ENCODE measurements around the gene IRF9.
"Not testable (repeated sequence)": the region's sequence is repeated elsewhere in the genome, so short reads cannot be mapped to it uniquely, and the experiment has no call there.

Gene IRF9

DNA sequence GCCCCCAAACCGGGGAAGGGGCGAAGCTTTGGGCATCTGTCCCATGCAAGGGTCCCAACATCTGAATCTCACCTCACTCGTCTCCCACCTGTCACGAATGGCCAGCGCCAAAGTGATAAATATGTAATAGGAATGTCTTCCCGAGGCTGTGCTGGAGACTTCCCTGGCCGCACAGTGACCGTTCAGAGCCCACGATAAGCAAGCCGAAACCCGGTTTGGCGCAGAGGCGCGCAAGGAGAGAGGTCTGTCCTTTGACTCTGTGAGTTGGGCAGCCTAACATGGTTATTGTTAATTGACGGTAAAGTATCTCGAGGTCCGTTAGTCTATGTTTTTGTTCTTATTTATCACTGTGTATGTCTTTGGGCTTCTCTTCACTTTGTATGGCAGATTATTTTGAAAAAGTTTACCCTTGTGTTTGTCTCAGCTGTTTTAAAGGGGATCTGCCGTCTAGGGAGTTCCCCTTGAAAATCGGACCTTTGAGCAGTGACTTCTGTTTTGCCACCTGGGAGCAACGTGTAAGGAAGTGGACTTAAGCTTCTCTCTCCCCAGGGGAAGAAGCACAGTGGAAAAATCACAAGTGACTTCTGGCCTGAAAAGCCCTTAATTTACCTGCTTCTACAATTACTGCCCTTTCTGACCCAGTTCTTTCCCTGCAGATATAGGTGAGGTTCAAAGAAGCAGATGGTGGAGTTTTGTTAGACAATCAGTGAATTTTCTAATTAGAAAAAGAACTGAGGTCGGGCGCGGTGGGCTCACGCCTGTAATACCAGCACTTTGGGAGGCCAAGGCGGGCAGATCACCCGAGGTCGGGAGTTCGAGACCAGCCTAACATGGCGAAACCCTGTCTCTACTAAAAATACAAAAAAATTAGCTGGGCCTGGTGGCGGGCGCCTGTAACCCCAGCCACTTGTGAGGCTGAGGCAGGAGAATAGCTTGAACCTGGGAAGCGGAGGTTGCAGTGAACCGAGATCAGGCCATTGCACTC is 35.3 kb downstream of the IRF9 start:
- H3K56ac ChIP-seq (ENCODE audit: low read length), result peak overlapping the region; percentile 97
- no peak overlapping the region for H2BK15ac ChIP-seq (replicated peaks; ENCODE audit: low read depth)
- no peaks in the 10 kb centered on the region for H3K79me2 ChIP-seq (ENCODE audit: control insufficient read depth, insufficient read depth, low read length)
- no CpG with 5 or more reads among the region's 33 CpGs for WGBS (ENCODE audit: extremely low coverage, insufficient coverage, low lambda C conversion rate)
- peak overlapping the region; percentile 96 for H3K9ac ChIP-seq (ENCODE audit: low read length)
- no peak overlapping the region for H2BK5ac ChIP-seq (ENCODE audit: low read length)
- peak overlapping the region; percentile 17 for H3K4ac ChIP-seq (ENCODE audit: low read depth, low read length)
- no peaks in the 10 kb centered on the region for H3K79me1 ChIP-seq (ENCODE audit: low read length)
- H3K36me3 ChIP-seq (ENCODE audit: control insufficient read depth, insufficient read depth, low read length), result peaks cover 4% of the 10 kb centered on the region
- peak overlapping the region; percentile 59 for H3K27ac ChIP-seq (ENCODE audit: low read depth, low read length)
- H4K5ac ChIP-seq (ENCODE audit: low read length), result no peak overlapping the region
- peak overlapping the region; percentile 37 for H3K4me2 ChIP-seq (ENCODE audit: low read length)
- H3K23ac ChIP-seq (ENCODE audit: low read length), result no peak overlapping the region
- no peak overlapping the region for H4K8ac ChIP-seq (ENCODE audit: low read depth, low read length)
- no peaks in the 10 kb centered on the region for H3K27me3 ChIP-seq (ENCODE audit: insufficient read depth, low read length, poor library complexity)
- H3K18ac ChIP-seq (ENCODE audit: low read length), result peak overlapping the region; percentile 19
- peak overlapping the region; percentile 79 for H3K4me3 ChIP-seq (ENCODE audit: low read length)
- peak; percentile 21 for DNase-seq
- no peak overlapping the region for H2BK120ac ChIP-seq (ENCODE audit: low read depth, low read length)
- H2AK5ac ChIP-seq (ENCODE audit: low read length), result no peak overlapping the region
- no peaks in the 10 kb centered on the region for H3K4me1 ChIP-seq (ENCODE audit: control insufficient read depth, low read depth, low read length)

DNA sequence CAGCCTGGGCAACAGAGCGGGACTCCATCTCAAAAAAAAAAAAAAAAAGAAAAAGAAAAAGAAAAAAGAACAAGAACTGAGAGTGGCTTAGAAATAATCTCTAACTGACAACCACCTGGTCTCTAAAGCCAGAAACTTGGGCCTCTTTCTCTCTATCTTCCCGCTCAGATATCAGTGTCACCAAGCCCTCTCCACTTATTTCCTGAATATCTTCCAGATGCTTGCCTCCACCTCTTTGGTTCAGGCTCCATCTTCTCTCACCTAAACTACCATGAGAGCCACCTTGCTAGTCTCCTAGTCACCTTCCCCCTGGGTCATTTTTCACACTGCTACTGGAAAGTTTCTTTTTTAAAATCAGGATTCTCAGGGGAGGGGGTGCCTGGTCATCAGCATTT is 36.0 kb downstream of the IRF9 start:
- Histone ChIP-seq H3K4me2 (ENCODE audit: low read length) (no peak overlapping the region), H3K79me1 (ENCODE audit: low read length) (no peaks in the 10 kb centered on the region), H3K9ac (ENCODE audit: low read length) (no peak overlapping the region), H2BK5ac (ENCODE audit: low read length) (no peak overlapping the region), H3K23ac (ENCODE audit: low read length) (no peak overlapping the region), H2BK120ac (ENCODE audit: low read depth, low read length) (no peak overlapping the region), H2BK15ac (replicated peaks; ENCODE audit: low read depth) (no peak overlapping the region), H3K27ac (ENCODE audit: low read depth, low read length) (no peak overlapping the region), H4K5ac (ENCODE audit: low read length) (no peak overlapping the region), H3K79me2 (ENCODE audit: control insufficient read depth, insufficient read depth, low read length) (no peaks in the 10 kb centered on the region), H3K4ac (ENCODE audit: low read depth, low read length) (no peak overlapping the region), H2AK5ac (ENCODE audit: low read length) (no peak overlapping the region), H3K4me1 (ENCODE audit: control insufficient read depth, low read depth, low read length) (no peaks in the 10 kb centered on the region), H4K8ac (ENCODE audit: low read depth, low read length) (no peak overlapping the region), H3K27me3 (ENCODE audit: insufficient read depth, low read length, poor library complexity) (no peaks in the 10 kb centered on the region), H3K18ac (ENCODE audit: low read length) (no peak overlapping the region), H3K4me3 (ENCODE audit: low read length) (no peak overlapping the region), H3K56ac (ENCODE audit: low read length) (peak overlapping the region; percentile 49), H3K36me3 (ENCODE audit: control insufficient read depth, insufficient read depth, low read length) (peaks cover 4% of the 10 kb centered on the region)
- DNase-seq, result no peak
- no CpG with 5 or more reads among the region's 2 CpGs for WGBS (ENCODE audit: extremely low coverage, insufficient coverage, low lambda C conversion rate)

DNA sequence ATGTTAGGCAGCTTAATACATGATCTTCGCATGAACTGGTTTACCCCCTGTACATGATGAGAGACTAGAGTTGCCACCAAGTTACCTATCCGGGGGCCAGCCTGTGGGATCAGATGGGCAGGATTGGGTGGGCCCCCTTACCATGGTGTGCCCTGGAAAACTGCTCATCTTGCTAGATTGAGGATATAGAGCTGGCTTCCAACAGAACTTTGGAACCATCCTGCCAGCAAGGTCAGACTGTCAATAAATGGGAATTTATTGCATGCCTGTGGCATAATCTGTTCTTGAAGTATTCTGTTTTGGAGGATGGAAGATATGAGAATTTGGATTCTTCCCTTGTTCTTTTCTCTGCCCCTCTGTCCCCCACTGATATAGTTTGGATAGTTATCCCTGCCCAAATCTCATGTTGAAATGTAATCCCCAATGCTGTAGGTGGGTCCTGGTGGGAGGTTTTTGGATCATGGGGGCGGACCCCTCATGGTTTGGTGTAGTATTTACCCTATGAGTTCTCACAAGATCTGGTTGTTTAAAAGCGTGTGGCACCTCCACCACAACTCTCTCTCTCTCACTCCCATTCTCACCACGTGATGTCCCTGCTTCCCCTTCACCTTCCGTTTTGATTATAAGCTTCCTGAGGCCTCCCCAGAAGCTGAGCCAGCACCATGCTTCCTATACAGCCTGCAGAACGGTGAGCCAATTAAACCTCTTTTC is 37.9 kb downstream of the IRF9 start:
- no peak overlapping the region for H3K4me3 ChIP-seq (ENCODE audit: low read length)
- H3K4ac ChIP-seq (ENCODE audit: low read depth, low read length), result no peak overlapping the region
- H3K79me1 ChIP-seq (ENCODE audit: low read length), result no peaks in the 10 kb centered on the region
- no peaks in the 10 kb centered on the region for H3K79me2 ChIP-seq (ENCODE audit: control insufficient read depth, insufficient read depth, low read length)
- no peak overlapping the region for H2AK5ac ChIP-seq (ENCODE audit: low read length)
- no peak overlapping the region for H2BK5ac ChIP-seq (ENCODE audit: low read length)
- no peak overlapping the region for H2BK15ac ChIP-seq (replicated peaks; ENCODE audit: low read depth)
- no peak for DNase-seq
- no peak overlapping the region for H3K4me2 ChIP-seq (ENCODE audit: low read length)
- H3K27me3 ChIP-seq (ENCODE audit: insufficient read depth, low read length, poor library complexity), result no peaks in the 10 kb centered on the region
- no peak overlapping the region for H3K9ac ChIP-seq (ENCODE audit: low read length)
- H3K27ac ChIP-seq (ENCODE audit: low read depth, low read length), result no peak overlapping the region
- H3K56ac ChIP-seq (ENCODE audit: low read length), result no peak overlapping the region
- H2BK120ac ChIP-seq (ENCODE audit: low read depth, low read length), result no peak overlapping the region
- no peak overlapping the region for H3K18ac ChIP-seq (ENCODE audit: low read length)
- H4K5ac ChIP-seq (ENCODE audit: low read length), result no peak overlapping the region
- H3K23ac ChIP-seq (ENCODE audit: low read length), result no peak overlapping the region
- H3K4me1 ChIP-seq (ENCODE audit: control insufficient read depth, low read depth, low read length), result no peaks in the 10 kb centered on the region
- WGBS (ENCODE audit: extremely low coverage, insufficient coverage, low lambda C conversion rate), result no CpG with 5 or more reads among the region's 7 CpGs
- H4K8ac ChIP-seq (ENCODE audit: low read depth, low read length), result no peak overlapping the region
- no peaks in the 10 kb centered on the region for H3K36me3 ChIP-seq (ENCODE audit: control insufficient read depth, insufficient read depth, low read length)

DNA sequence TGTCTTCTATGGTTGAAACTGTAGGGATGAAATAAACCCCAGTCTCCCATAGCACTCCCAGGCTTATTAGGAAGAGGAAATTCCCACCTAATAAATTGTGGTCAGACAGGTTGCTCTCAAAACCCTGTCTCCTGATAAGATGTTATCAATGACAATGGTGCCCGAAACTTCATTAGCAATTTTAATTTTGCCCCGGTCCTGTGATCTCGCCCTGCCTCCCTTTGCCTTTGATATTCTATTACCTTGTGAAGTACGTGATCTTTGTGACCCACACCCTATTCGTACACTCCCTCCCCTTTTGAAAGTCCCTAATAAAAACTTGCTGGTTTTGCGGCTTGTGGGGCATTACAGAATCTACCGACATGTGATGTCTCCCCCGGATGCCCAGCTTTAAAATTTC is 41.5 kb downstream of the IRF9 start:
- not testable (repeated sequence) for H3K56ac ChIP-seq (ENCODE audit: low read length); H3K27ac ChIP-seq (ENCODE audit: low read depth, low read length); H3K18ac ChIP-seq (ENCODE audit: low read length); H2BK120ac ChIP-seq (ENCODE audit: low read depth, low read length); H3K36me3 ChIP-seq (ENCODE audit: control insufficient read depth, insufficient read depth, low read length); H3K4ac ChIP-seq (ENCODE audit: low read depth, low read length); H3K4me3 ChIP-seq (ENCODE audit: low read length); H3K4me1 ChIP-seq (ENCODE audit: control insufficient read depth, low read depth, low read length); DNase-seq; H3K79me2 ChIP-seq (ENCODE audit: control insufficient read depth, insufficient read depth, low read length); H3K23ac ChIP-seq (ENCODE audit: low read length); H4K8ac ChIP-seq (ENCODE audit: low read depth, low read length); H2AK5ac ChIP-seq (ENCODE audit: low read length); H3K27me3 ChIP-seq (ENCODE audit: insufficient read depth, low read length, poor library complexity); H4K5ac ChIP-seq (ENCODE audit: low read length); H2BK15ac ChIP-seq (replicated peaks; ENCODE audit: low read depth); H3K9ac ChIP-seq (ENCODE audit: low read length); H3K4me2 ChIP-seq (ENCODE audit: low read length); H3K79me1 ChIP-seq (ENCODE audit: low read length); H2BK5ac ChIP-seq (ENCODE audit: low read length)
- no CpG with 5 or more reads among the region's 8 CpGs for WGBS (ENCODE audit: extremely low coverage, insufficient coverage, low lambda C conversion rate)

DNA sequence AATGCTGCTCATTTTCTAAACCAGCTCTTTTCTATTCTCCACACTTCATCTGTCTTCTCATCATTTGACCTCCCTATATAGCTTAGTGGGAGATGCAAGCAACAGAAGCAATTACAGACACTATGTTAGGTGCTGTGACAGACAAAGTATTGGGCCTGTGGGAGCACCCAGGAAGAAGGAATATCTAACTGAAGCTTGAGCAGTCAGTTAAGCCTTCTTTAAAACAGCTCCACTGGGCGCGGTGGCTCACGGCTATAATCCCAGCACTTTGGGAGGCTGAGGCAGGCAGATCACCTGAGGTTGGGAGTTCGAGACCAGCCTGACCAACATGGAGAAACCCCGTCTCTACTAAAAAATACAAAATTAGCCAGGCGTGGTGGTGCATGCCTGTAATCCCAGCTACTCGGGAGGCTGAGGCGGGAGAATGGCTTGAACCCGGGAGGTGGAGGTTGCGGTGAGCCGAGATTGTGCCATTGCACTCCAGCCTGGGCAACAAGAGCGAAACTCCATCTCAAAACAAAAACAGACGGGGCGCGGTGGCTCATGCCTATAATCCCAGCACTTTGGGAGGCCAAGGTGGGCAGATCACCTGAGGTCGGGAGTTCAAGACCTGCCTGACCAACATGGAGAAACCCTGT is 42.3 kb downstream of the IRF9 start:
- H2BK120ac ChIP-seq (ENCODE audit: low read depth, low read length); H3K79me2 ChIP-seq (ENCODE audit: control insufficient read depth, insufficient read depth, low read length); H3K56ac ChIP-seq (ENCODE audit: low read length); H3K9ac ChIP-seq (ENCODE audit: low read length); H3K27ac ChIP-seq (ENCODE audit: low read depth, low read length); H3K27me3 ChIP-seq (ENCODE audit: insufficient read depth, low read length, poor library complexity); H3K18ac ChIP-seq (ENCODE audit: low read length); H4K8ac ChIP-seq (ENCODE audit: low read depth, low read length); H2BK5ac ChIP-seq (ENCODE audit: low read length); H3K4me3 ChIP-seq (ENCODE audit: low read length); H2BK15ac ChIP-seq (replicated peaks; ENCODE audit: low read depth); H3K36me3 ChIP-seq (ENCODE audit: control insufficient read depth, insufficient read depth, low read length); H2AK5ac ChIP-seq (ENCODE audit: low read length); H3K4me2 ChIP-seq (ENCODE audit: low read length); H3K4me1 ChIP-seq (ENCODE audit: control insufficient read depth, low read depth, low read length); DNase-seq; H4K5ac ChIP-seq (ENCODE audit: low read length); H3K23ac ChIP-seq (ENCODE audit: low read length); H3K79me1 ChIP-seq (ENCODE audit: low read length); H3K4ac ChIP-seq (ENCODE audit: low read depth, low read length): not testable (repeated sequence)
- WGBS (ENCODE audit: extremely low coverage, insufficient coverage, low lambda C conversion rate), result no CpG with 5 or more reads among the region's 16 CpGs
